Measurements from ENCODE around the gene ISY1. TPM values are rescaled to one million over a fixed set of nuclear protein-coding genes. Genes with fewer than 3 reads are reported as not detected.

ISY1 gene
- total and polyA plus RNA-seq, 2 of the 4 experiments (the other 2 are of a cell fraction) = 28.5 to 31.5 TPM

DNA sequence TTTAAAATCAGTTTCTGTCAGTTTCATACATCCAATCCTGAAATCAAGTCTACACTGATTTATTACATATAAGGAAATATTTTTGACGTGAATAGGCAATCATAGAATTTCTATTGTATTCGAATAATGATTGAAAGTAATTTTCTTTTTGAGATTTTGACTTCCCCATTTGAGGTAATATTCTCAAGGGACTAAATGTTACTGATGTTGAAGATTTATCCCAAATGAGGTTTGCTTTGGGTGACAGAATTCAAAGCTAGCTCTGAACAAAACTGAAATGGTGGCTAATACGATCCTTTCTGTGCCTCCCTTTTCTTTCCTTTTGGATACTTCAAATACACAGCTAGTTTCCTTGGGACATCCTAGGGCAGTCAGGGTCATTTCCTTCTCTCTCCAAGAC lies 35.7 kb upstream of the ISY1 start:
- Histone ChIP-seq H3K79me1 (ENCODE audit: low read depth in 1 of 2, low read length in 2 of 2) (peaks cover 0 to 10% of the 10 kb centered on the region in 2 experiments; a peak in 3 of 4 replicates), H2BK15ac (ENCODE audit: low read depth, low read length) (0 out of 3 replicates have a peak overlapping the region, but pooled peaks have one; percentile 19), H2AK5ac (ENCODE audit: low read depth, low read length) (peak overlapping the region; percentile 78; the same call in 1 of the 2 replicates), H3K4me1 (ENCODE audit: control insufficient read depth, insufficient read depth, low read length) (peaks cover 12% of the 10 kb centered on the region), H2BK20ac (ENCODE audit: low read depth, low read length) (peak overlapping the region; percentile 41; the same call in 1 of the 2 replicates), H3K4me2 (ENCODE audit: low read depth, low read length) (peak overlapping the region; percentile 25; the same call in 1 of the 2 replicates), H3K18ac (ENCODE audit: low read depth, low read length) (peak overlapping the region; percentile 33; the same call in 1 of the 2 replicates), H2AK9ac (replicated peaks; ENCODE audit: low read depth, low read length, poor library complexity) (no peak overlapping the region), H2BK5ac (ENCODE audit: low read depth, low read length, poor library complexity, severe bottlenecking) (peak overlapping the region; percentile 94), H4K20me1 (ENCODE audit: insufficient read depth, low read length) (peaks cover 3% of the 10 kb centered on the region; the same call in 1 of the 2 replicates), H2AFZ (replicated peaks; ENCODE audit: low read length, poor library complexity) (no peak overlapping the region), H3K4me3 (ENCODE audit: insufficient read depth, low read depth, low read length) (no peak overlapping the region), H3K36me3 (ENCODE audit: control insufficient read depth, insufficient read depth, low read length) (no peaks in the 10 kb centered on the region), H3K27me3 (ENCODE audit: control insufficient read depth, insufficient read depth, low read length) (no peaks in the 10 kb centered on the region), H4K91ac (ENCODE audit: insufficient read depth, low read depth, low read length) (peak overlapping the region; percentile 1; the same call in 1 of the 2 replicates), H4K8ac (ENCODE audit: low read depth in 2 of 2, low read length in 2 of 2) (peak overlapping the region in 1 of 2 experiments; percentile 74; a peak in 2 of 4 replicates), H3K14ac (replicated peaks; ENCODE audit: low read depth, low read length) (peak overlapping the region; percentile 47), H3K23ac (ENCODE audit: low read depth, low read length) (peak overlapping the region; percentile 39; the same call in 1 of the 2 replicates), H3K9me3 (ENCODE audit: control insufficient read depth, insufficient read depth, low read length) (no peaks in the 10 kb centered on the region), H3K27ac (ENCODE audit: insufficient read depth, low read length) (peak overlapping the region; percentile 74; the same call in 1 of the 2 replicates), H3K9ac (ENCODE audit: low read depth, low read length) (no peak overlapping the region; the same call in 1 of the 2 replicates), H3K9me1 (ENCODE audit: insufficient read depth, low read length) (peaks cover 8% of the 10 kb centered on the region), H2BK120ac (ENCODE audit: low read depth, low read length) (peak overlapping the region; percentile 21), H3K4ac (ENCODE audit: low read depth, low read length) (peak overlapping the region; percentile 63; the same call in 1 of the 2 replicates), H4K5ac (ENCODE audit: low read depth, low read length) (peak overlapping the region; percentile 44; the same call in 1 of the 2 replicates), H3K56ac (ENCODE audit: extremely low read depth, insufficient read depth, low read length) (no peak overlapping the region)
- in situ Hi-C loops (cut with MboI; ENCODE audit: low sequenced_read_pairs) (no loop called here), intact Hi-C loops (cut with micrococcal nuclease) (loop anchor here (5.0 kb wide), 1 partner anchor 51 kb away; the partner anchor contains the start of gene COPG1), dilution Hi-C loops (cut with HindIII; ENCODE audit: low sequenced_read_pairs, unreplicated experiment) (no loop called here)
- ATAC-seq (ENCODE audit: low read depth) = no peak
- TF ChIP-seq CHD1 (IDR thresholded peaks at IDR 0.05; ENCODE audit: low read depth, low read length) (no peak), RAD21 (IDR thresholded peaks at IDR 0.05; ENCODE audit: low read length) (no peak), SMC3 (IDR thresholded peaks at IDR 0.05; ENCODE audit: low read depth, low read length) (no peak), RFX5 (IDR thresholded peaks at IDR 0.05; ENCODE audit: low read depth, low read length) (no peak), USF2 (IDR thresholded peaks at IDR 0.05; ENCODE audit: low read depth, low read length) (no peak), MAZ (IDR thresholded peaks at IDR 0.05; ENCODE audit: borderline replicate concordance, low read depth, low read length) (no peak), ELK1 (IDR thresholded peaks at IDR 0.05; ENCODE audit: borderline replicate concordance, low read depth, low read length) (no peak), NFE2L2 (IDR thresholded peaks at IDR 0.05; ENCODE audit: low read depth, low read length) (no peak), RCOR1 (IDR thresholded peaks at IDR 0.05; ENCODE audit: insufficient replicate concordance, low read length) (no peak), CEBPB (IDR thresholded peaks at IDR 0.05; ENCODE audit: low read depth, low read length) (no peak), MAFK (IDR thresholded peaks at IDR 0.05; ENCODE audit: low read depth, low read length) (no peak), FOS (IDR thresholded peaks at IDR 0.05; ENCODE audit: low read depth, low read length) (no peak), POLR2A (IDR thresholded peaks at IDR 0.05; ENCODE audit: low read depth, low read length) (no peak)
- TF ChIP-seq, protein P1, sequence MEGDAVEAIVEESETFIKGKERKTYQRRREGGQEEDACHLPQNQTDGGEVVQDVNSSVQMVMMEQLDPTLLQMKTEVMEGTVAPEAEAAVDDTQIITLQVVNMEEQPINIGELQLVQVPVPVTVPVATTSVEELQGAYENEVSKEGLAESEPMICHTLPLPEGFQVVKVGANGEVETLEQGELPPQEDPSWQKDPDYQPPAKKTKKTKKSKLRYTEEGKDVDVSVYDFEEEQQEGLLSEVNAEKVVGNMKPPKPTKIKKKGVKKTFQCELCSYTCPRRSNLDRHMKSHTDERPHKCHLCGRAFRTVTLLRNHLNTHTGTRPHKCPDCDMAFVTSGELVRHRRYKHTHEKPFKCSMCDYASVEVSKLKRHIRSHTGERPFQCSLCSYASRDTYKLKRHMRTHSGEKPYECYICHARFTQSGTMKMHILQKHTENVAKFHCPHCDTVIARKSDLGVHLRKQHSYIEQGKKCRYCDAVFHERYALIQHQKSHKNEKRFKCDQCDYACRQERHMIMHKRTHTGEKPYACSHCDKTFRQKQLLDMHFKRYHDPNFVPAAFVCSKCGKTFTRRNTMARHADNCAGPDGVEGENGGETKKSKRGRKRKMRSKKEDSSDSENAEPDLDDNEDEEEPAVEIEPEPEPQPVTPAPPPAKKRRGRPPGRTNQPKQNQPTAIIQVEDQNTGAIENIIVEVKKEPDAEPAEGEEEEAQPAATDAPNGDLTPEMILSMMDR (conservative IDR thresholded peaks at IDR 0.05; ENCODE audit: low read depth, low read length) = no peak
- no TSS peak for BruUV-seq (replicated peaks)
- no CpG with 5 or more reads among the region's 3 CpGs for WGBS, 2 experiments (ENCODE audit: extremely low coverage in 2 of 2, insufficient read length in 1 of 2)
- POLR2A ChIA-PET (ENCODE audit: unreplicated experiment) = no interaction called here
- no peak for DNase-seq
- CTCF ChIA-PET = interaction anchor here (2.1 kb wide), 2 partner anchors 34 to 49 kb away, joined by 8 to 10 read pairs; no protein-coding TSS in a partner anchor
